Spleen (tissue), 3 donors: ENCODE data around the gene TARBP1.

Source experiments
- POLR2A ChIP-seq, 3 donors: fragments of 450-650 bp; IDR thresholded peaks; one replicate each; pipeline ENCODE4 v1.5.1; 2017; ENCODE audit warnings: antibody characterized with exemption in 3 of 3, mild to moderate bottlenecking in 1 of 3
- POLR2AphosphoS5 ChIP-seq, 3 donors: sonication (generic); formaldehyde crosslinking; IDR thresholded peaks; one replicate each; pipeline ENCODE4 v1.5.1; 2017; ENCODE audit warnings: antibody characterized with exemption in 3 of 3

DNA sequence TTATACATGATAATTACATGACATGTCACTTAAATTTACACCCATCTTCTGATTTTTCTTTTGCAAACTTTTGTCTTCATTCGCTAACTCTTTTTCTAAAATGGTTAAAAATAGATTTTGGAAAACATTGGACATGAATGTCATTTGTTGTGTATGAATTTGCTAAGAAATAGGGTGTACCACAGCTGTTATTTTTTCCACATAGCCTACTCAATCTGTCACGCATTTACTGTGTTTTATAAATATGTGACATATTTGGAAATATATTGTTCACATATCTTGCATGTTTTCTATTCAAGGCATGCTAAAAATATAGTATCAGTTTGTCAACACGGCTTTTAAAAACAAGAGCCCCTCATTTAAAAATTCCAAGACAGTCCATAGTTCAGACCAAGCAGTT is 47.9 kb upstream of the TARBP1 start:
- no peak for TF ChIP-seq POLR2AphosphoS5 (IDR thresholded peaks at IDR 0.05)
- TF ChIP-seq POLR2A (IDR thresholded peaks at IDR 0.05): no peak
